ENCODE data around the gene MCRIP2.

- TF ChIP-seq POLR2A (IDR thresholded peaks at IDR 0.05; ENCODE audit: low read depth, low read length) = no peak
- TF ChIP-seq POLR2AphosphoS5 (IDR thresholded peaks at IDR 0.05; ENCODE audit: low read depth, low read length) = no peak
- no peak for TF ChIP-seq TAF1 (IDR thresholded peaks at IDR 0.05; ENCODE audit: borderline replicate concordance, low read depth, low read length)
These were observed 48.9 kb upstream of the MCRIP2 start for GRCh38 chr16:592518-593306.
